ENCODE data around the gene MIX23. TPM values are rescaled to one million over a fixed set of nuclear protein-coding genes. Genes with fewer than 3 reads are reported as not detected.

Gene MIX23
- total RNA-seq, 1 experiment from 2014 or later, result 39.6 TPM

DNA sequence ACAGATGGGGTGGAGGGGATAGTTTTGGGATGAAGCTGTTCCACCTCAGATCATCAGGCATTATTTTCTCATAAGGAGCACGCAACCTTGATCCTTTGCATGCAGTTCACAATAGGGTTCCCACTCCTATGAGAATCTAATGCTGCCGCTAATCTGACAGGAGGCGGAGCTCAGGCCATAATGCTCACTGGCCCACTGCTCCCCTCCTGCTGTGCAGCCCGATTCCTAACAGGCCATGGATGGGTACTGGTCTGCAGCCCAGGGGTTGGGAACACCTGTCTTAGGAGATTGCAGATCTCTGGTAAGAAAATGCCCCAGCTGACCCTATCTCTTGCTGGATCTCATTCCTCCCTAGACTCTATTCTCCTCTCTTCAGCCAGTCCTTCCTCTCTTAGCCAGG is 51.1 kb downstream of the MIX23 start:
- H3K36me3 Mint-ChIP-seq (ENCODE audit: insufficient read depth, unreplicated experiment), result no peaks in the 10 kb centered on the region
- TF ChIP-seq, protein P1, sequence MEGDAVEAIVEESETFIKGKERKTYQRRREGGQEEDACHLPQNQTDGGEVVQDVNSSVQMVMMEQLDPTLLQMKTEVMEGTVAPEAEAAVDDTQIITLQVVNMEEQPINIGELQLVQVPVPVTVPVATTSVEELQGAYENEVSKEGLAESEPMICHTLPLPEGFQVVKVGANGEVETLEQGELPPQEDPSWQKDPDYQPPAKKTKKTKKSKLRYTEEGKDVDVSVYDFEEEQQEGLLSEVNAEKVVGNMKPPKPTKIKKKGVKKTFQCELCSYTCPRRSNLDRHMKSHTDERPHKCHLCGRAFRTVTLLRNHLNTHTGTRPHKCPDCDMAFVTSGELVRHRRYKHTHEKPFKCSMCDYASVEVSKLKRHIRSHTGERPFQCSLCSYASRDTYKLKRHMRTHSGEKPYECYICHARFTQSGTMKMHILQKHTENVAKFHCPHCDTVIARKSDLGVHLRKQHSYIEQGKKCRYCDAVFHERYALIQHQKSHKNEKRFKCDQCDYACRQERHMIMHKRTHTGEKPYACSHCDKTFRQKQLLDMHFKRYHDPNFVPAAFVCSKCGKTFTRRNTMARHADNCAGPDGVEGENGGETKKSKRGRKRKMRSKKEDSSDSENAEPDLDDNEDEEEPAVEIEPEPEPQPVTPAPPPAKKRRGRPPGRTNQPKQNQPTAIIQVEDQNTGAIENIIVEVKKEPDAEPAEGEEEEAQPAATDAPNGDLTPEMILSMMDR (IDR thresholded peaks at IDR 0.05; ENCODE audit: unreplicated experiment), result no peak
- peaks cover 31% of the 10 kb centered on the region for H3K27me3 Mint-ChIP-seq (ENCODE audit: unreplicated experiment)
- no peaks in the 10 kb centered on the region for H3K4me1 Mint-ChIP-seq (ENCODE audit: low read depth, unreplicated experiment)
- BruUV-seq (replicated peaks), result no TSS peak
- intact Hi-C loops (cut with micrococcal nuclease; ENCODE audit: unreplicated experiment), result no loop called here
- no peaks in the 10 kb centered on the region for H3K9me3 Mint-ChIP-seq (ENCODE audit: low read depth, unreplicated experiment)
- no peak overlapping the region for H3K4me3 Mint-ChIP-seq (ENCODE audit: low read depth, unreplicated experiment)
- no peak for DNase-seq
- CTCF ChIA-PET, result no interaction called here
- H3K27ac Mint-ChIP-seq (ENCODE audit: unreplicated experiment), result no peak overlapping the region

DNA sequence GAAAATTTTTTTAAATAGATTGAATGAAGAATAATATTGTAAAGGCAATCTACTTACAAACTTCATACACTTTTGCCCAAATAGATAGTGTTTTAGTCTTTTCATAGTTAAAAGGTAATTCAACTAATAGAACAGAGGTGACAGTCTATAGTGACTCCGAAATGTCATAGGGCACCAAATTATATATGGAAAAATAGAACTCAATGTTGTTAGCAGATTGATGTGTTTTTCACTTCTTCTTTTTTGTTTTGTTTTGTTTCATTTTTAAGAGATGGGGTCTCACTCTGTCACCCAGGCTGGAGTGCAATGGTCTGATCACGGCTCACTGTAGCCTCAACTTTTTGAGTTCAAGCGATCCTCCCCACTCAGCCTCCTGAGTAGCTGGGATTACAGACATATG is 57.3 kb downstream of the MIX23 start:
- no TSS peak for BruUV-seq (replicated peaks)
- intact Hi-C loops (cut with micrococcal nuclease; ENCODE audit: unreplicated experiment), result no loop called here
- no peaks in the 10 kb centered on the region for H3K36me3 Mint-ChIP-seq (ENCODE audit: insufficient read depth, unreplicated experiment)
- TF ChIP-seq, protein P1 (IDR thresholded peaks at IDR 0.05; ENCODE audit: unreplicated experiment), result no peak
- H3K27me3 Mint-ChIP-seq (ENCODE audit: unreplicated experiment), result peaks cover 4% of the 10 kb centered on the region
- no peaks in the 10 kb centered on the region for H3K9me3 Mint-ChIP-seq (ENCODE audit: low read depth, unreplicated experiment)
- CTCF ChIA-PET, result no interaction called here
- no peak overlapping the region for H3K4me3 Mint-ChIP-seq (ENCODE audit: low read depth, unreplicated experiment)
- peaks cover 15% of the 10 kb centered on the region for H3K4me1 Mint-ChIP-seq (ENCODE audit: low read depth, unreplicated experiment)
- DNase-seq, result no peak
- no peak overlapping the region for H3K27ac Mint-ChIP-seq (ENCODE audit: unreplicated experiment)

GRCh38 chr3:122324871-122325323 is 58.1 kb downstream of the MIX23 start, which contains the start of gene CSTA:
TSS of gene CSTA (plus strand) at chr3:122325248. CDS start at chr3:122325293, 45 bp downstream.
- H3K36me3 Mint-ChIP-seq (ENCODE audit: insufficient read depth, unreplicated experiment), result no peaks in the 10 kb centered on the region
- H3K27me3 Mint-ChIP-seq (ENCODE audit: unreplicated experiment), result no peaks in the 10 kb centered on the region
- no peaks in the 10 kb centered on the region for H3K9me3 Mint-ChIP-seq (ENCODE audit: low read depth, unreplicated experiment)
- peaks cover 15% of the 10 kb centered on the region for H3K4me1 Mint-ChIP-seq (ENCODE audit: low read depth, unreplicated experiment)
- CTCF ChIA-PET, result no interaction called here
- BruUV-seq (replicated peaks), result no TSS peak
- no peak within 1 kb of the TSS for H3K4me3 Mint-ChIP-seq (ENCODE audit: low read depth, unreplicated experiment)
- intact Hi-C loops (cut with micrococcal nuclease; ENCODE audit: unreplicated experiment), result no loop called here
- H3K27ac Mint-ChIP-seq (ENCODE audit: unreplicated experiment), result no peak within 1 kb of the TSS
- TF ChIP-seq, protein P1 (IDR thresholded peaks at IDR 0.05; ENCODE audit: unreplicated experiment), result no peak
- no peak for DNase-seq

GRCh38 chr3:122322095-122323075 is 60.6 kb downstream of the MIX23 start:
- TF ChIP-seq, protein P1 (IDR thresholded peaks at IDR 0.05; ENCODE audit: unreplicated experiment), result no peak
- no TSS peak for BruUV-seq (replicated peaks)
- no peak overlapping the region for H3K4me3 Mint-ChIP-seq (ENCODE audit: low read depth, unreplicated experiment)
- H3K27ac Mint-ChIP-seq (ENCODE audit: unreplicated experiment), result no peak overlapping the region
- no peak for DNase-seq
- CTCF ChIA-PET, result interaction anchor here (1.5 kb wide), 1 partner anchor 61 kb away, joined by 4 read pairs; the partner anchor contains the start of genes FAM162A and MIX23
- intact Hi-C loops (cut with micrococcal nuclease; ENCODE audit: unreplicated experiment), result no loop called here
- H3K27me3 Mint-ChIP-seq (ENCODE audit: unreplicated experiment), result no peaks in the 10 kb centered on the region
- H3K9me3 Mint-ChIP-seq (ENCODE audit: low read depth, unreplicated experiment), result peaks cover 4% of the 10 kb centered on the region
- no peaks in the 10 kb centered on the region for H3K36me3 Mint-ChIP-seq (ENCODE audit: insufficient read depth, unreplicated experiment)
- peaks cover 29% of the 10 kb centered on the region for H3K4me1 Mint-ChIP-seq (ENCODE audit: low read depth, unreplicated experiment)

All from Calu3 (cell line).